CD4-positive, alpha-beta memory T cell (primary cell): ENCODE measurements around the gene RNU6-9. TPM values are rescaled to one million over a fixed set of nuclear protein-coding genes. Genes with fewer than 3 reads are reported as not detected.

Experiments
- CTCF ChIA-PET: fragments of 350-600 bp; sonication (Branson Sonifier 250); formaldehyde crosslinking; loops from one replicate; lab custom pipeline; 2021; ENCODE audit warnings: inconsistent platforms; ENCODE audit not compliant: partially characterized antibody; lab: Charles Lee
- POLR2A ChIA-PET: fragments of 350-600 bp; sonication (Branson Sonifier 250); formaldehyde crosslinking; loops from one replicate; lab custom pipeline; 2021; ENCODE audit not compliant: partially characterized antibody; lab: Charles Lee
- DNase-seq, 5 donors: peaks; one replicate each; pipeline versions ENCODE4 v3.0.0 to v3.0.0-alpha.2; 2020 to 2022; ENCODE audit warnings: mixed read lengths in 1 of 5
- H3K27ac ChIP-seq: one replicate; pipeline ENCODE4 v1.7.0; 2013; ENCODE audit warnings: low read depth, low read length
- H3K27me3 ChIP-seq: 2 replicates; pipeline ENCODE4 v1.7.0; 2013; ENCODE audit warnings: mild to moderate bottlenecking, low read length, moderate library complexity; ENCODE audit not compliant: insufficient read depth
- H3K36me3 ChIP-seq: 2 replicates; pipeline ENCODE4 v1.7.0; 2013; ENCODE audit warnings: mild to moderate bottlenecking, low read length, moderate library complexity; ENCODE audit not compliant: insufficient read depth
- H3K4me1 ChIP-seq: 2 replicates; pipeline ENCODE4 v1.7.0; 2013; ENCODE audit warnings: mild to moderate bottlenecking, low read length, moderate library complexity; ENCODE audit not compliant: insufficient read depth
- H3K4me3 ChIP-seq, 2 donors: one replicate each; pipeline ENCODE4 v1.7.0; 2013; ENCODE audit warnings: low read length in 2 of 2, mild to moderate bottlenecking in 1 of 2
- H3K9me3 ChIP-seq, 2 donors: one replicate each; pipeline ENCODE4 v1.7.0; 2013; ENCODE audit warnings: low read length in 2 of 2, control low read depth in 1 of 2; ENCODE audit not compliant: control insufficient read depth in 1 of 2
- H3K27ac Mint-ChIP-seq, 7 donors: one replicate each; pipeline ENCODE4 v1.8.0; 2020 to 2021; ENCODE audit warnings: mixed read lengths in 7 of 7, mild to moderate bottlenecking in 6 of 7, inconsistent platforms in 3 of 7, moderate library complexity in 3 of 7
- H3K27me3 Mint-ChIP-seq, 2 donors: one replicate each; pipeline ENCODE4 v1.8.0; 2020 to 2021; ENCODE audit warnings: mixed read lengths in 2 of 2
- H3K36me3 Mint-ChIP-seq, 2 donors: one replicate each; pipeline ENCODE4 v1.8.0; 2020 to 2021; ENCODE audit warnings: mixed read lengths in 2 of 2, inconsistent platforms in 1 of 2, mild to moderate bottlenecking in 1 of 2
- H3K4me1 Mint-ChIP-seq, 4 donors: one replicate each; pipeline ENCODE4 v1.8.0; 2020 to 2021; ENCODE audit warnings: mixed read lengths in 4 of 4, mild to moderate bottlenecking in 1 of 4
- H3K4me3 Mint-ChIP-seq, 8 donors: one replicate each; pipeline ENCODE4 v1.8.0; 2020 to 2021; ENCODE audit warnings: mixed read lengths in 8 of 8, mild to moderate bottlenecking in 7 of 8, moderate library complexity in 6 of 8, inconsistent platforms in 3 of 8
- H3K9me3 Mint-ChIP-seq, 8 donors: one replicate each; pipeline ENCODE4 v1.8.0; 2020 to 2021; ENCODE audit warnings: mixed read lengths in 8 of 8, mild to moderate bottlenecking in 5 of 8, inconsistent platforms in 3 of 8, moderate library complexity in 1 of 8
- intact Hi-C: fragments of 100-400 bp; cut with micrococcal nuclease; formaldehyde crosslinking; loops from one replicate; pipeline ENCODE4 v1.15.1; 2023
- polyA plus RNA-seq, 2 donors: library from polyadenylated mRNA; unstranded; fragments of 300-500 nt; fragmentation: Illumina TruSeq; gene quantifications; one replicate each; pipeline ENCODE4 v1.2.3, GENCODE V29; 2021
- total RNA-seq, 2 experiments: library from RNA; stranded (reverse); gene quantifications; one replicate each; pipeline ENCODE4 v1.2.3, GENCODE V29; 2021

Gene RNU6-9
- total and polyA plus RNA-seq, 4 experiments from 2014 or later = not detected

DNA sequence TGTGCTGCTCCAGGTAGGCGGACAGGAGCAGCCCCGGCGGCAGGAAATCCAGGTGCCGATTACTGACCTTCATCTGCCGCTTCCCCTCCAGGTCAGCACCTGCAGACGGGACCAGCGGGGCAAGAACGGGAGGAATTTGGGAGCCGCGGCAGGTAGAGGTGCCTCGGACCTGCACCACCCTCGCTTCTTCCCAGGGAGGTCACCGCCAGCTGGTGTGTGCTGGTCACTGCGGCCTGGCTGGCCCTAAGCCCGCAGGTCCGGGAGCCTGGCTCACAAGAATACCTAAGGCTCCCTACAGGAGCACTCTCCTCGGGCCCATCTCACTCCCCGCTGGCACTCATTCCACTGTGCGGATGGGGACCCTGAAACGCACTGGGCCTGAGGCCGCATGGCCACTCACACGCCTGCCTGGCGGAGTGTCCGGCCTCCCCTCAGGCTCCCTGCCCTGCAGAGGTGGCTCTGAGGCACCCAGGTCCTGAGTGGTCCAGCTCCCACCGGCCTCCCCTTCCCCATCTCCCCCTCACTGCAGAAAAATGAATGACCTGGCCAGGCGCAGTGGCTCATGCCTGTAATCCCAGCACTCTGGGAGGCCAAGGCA lies 4.3 kb downstream of the RNU6-9 start:
- Histone ChIP-seq H3K9me3 (no peaks in the 10 kb centered on the region), H3K4me1 (peaks cover 26% of the 10 kb centered on the region), H3K27ac (no peak overlapping the region), H3K4me3 (no peak overlapping the region), H3K36me3 (peaks cover 26% of the 10 kb centered on the region), H3K27me3 (no peaks in the 10 kb centered on the region)
- DNase-seq = no peak
- intact Hi-C loops = no loop called here
- Mint-ChIP-seq H3K27ac (no peak overlapping the region), H3K4me1 (peaks cover 7 to 31% (median 10%) of the 10 kb centered on the region in 4 donors), H3K4me3 (no peak overlapping the region), H3K27me3 (peaks cover 0 to 3% of the 10 kb centered on the region in 2 donors), H3K36me3 (peaks cover 5 to 21% of the 10 kb centered on the region in 2 donors), H3K9me3 (peaks cover 0 to 7% (median 0%) of the 10 kb centered on the region in 8 donors)
- CTCF ChIA-PET = interaction anchor here (0.9 to 1.6 kb wide), 3 partner anchors 9 to 34 kb away, joined by 4 to 5 read pairs (median 4); no protein-coding TSS in a partner anchor
- POLR2A ChIA-PET = interaction anchor here (6.3 to 8.9 kb wide), 2 partner anchors 10 to 19 kb away, joined by 47 to 252 read pairs; no protein-coding TSS in a partner anchor

GRCh38 chr19:898663-899062 lies 5.4 kb downstream of the RNU6-9 start:
- intact Hi-C loops = no loop called here
- Mint-ChIP-seq H3K27me3 (no peaks in the 10 kb centered on the region), H3K9me3 (peaks cover 0 to 1% (median 0%) of the 10 kb centered on the region in 8 donors), H3K4me1 (peaks cover 0 to 29% (median 5%) of the 10 kb centered on the region in 4 donors), H3K27ac (peak overlapping the region in 3 of 7 donors; percentile 51 to 68 (median 53)), H3K4me3 (no peak overlapping the region), H3K36me3 (peaks cover 5 to 16% of the 10 kb centered on the region in 2 donors)
- H3K36me3 ChIP-seq = peaks cover 26% of the 10 kb centered on the region
- CTCF ChIA-PET = interaction anchor here (0.9 kb wide), 3 partner anchors 9 to 43 kb away, joined by 3 to 5 read pairs (median 4); no protein-coding TSS in a partner anchor
- POLR2A ChIA-PET = interaction anchor here (0.9 to 8.9 kb wide), 5 partner anchors 9 to 374 kb away, joined by 3 to 252 read pairs (median 7); no protein-coding TSS in a partner anchor
- H3K27me3 ChIP-seq = no peaks in the 10 kb centered on the region
- H3K4me1 ChIP-seq = peaks cover 21% of the 10 kb centered on the region
- H3K9me3 ChIP-seq = no peaks in the 10 kb centered on the region
- DNase-seq = peak in 3 of 5 donors; percentile 28 to 55 (median 38)
- H3K27ac ChIP-seq = no peak overlapping the region
- H3K4me3 ChIP-seq = no peak overlapping the region

DNA sequence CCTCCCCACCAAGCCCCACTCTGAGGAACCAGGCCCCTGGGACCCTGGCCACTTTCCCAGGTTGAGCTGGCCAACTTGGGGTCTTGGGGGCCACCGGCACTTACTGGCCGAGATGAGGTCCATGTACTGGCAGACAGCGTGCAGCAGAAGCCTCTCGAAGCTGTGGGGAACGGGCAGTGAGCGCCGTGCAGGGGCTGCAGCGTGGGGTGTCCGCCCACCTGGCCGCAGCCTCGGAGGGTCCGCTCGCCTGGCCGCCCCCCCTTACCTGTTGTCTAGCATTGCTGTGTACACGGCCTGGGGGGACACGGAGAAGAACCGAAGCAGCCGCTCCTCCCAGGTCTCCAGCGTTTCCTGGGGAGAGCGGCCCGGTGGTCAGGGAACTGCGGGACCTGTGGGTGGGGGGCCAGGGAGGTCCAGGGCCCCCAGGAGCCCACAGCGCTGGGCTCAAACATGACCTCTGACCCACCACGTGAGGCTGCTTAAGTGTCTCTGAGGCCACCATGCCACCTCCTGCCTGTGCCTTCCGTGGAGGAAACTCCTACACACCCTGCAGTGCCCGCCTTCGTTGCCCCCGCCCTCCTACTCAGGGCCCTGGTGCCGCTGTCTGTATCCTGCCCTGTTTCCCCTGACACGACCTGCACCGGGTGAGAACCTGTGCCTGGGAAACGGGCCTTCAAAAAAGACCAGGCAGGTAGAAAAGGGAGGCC lies 6.2 kb downstream of the RNU6-9 start:
- DNase-seq = no peak
- intact Hi-C loops = no loop called here
- POLR2A ChIA-PET = interaction anchor here (1.4 to 8.9 kb wide), 3 partner anchors 8 to 36 kb away, joined by 3 to 252 read pairs (median 7); no protein-coding TSS in a partner anchor
- Histone ChIP-seq H3K4me3 (no peak overlapping the region), H3K9me3 (no peaks in the 10 kb centered on the region), H3K4me1 (peaks cover 21% of the 10 kb centered on the region), H3K36me3 (peaks cover 30% of the 10 kb centered on the region), H3K27ac (no peak overlapping the region), H3K27me3 (no peaks in the 10 kb centered on the region)
- Mint-ChIP-seq H3K36me3 (peaks cover 5 to 19% of the 10 kb centered on the region in 2 donors), H3K27ac (peak overlapping the region in 3 of 7 donors; percentile 25 to 80 (median 52)), H3K4me1 (peaks cover 3 to 27% (median 8%) of the 10 kb centered on the region in 4 donors), H3K27me3 (no peaks in the 10 kb centered on the region), H3K9me3 (peaks cover 0 to 1% (median 0%) of the 10 kb centered on the region in 8 donors), H3K4me3 (no peak overlapping the region)
- CTCF ChIA-PET = no interaction called here

- H3K27ac Mint-ChIP-seq = peak overlapping the region in 3 of 7 donors; percentile 78 to 80 (median 78)
- no peak overlapping the region for H3K27ac ChIP-seq
- peaks cover 5 to 19% of the 10 kb centered on the region in 2 donors for H3K36me3 Mint-ChIP-seq
Observed at GRCh38 chr19:900043-900301, 6.7 kb downstream of the RNU6-9 start.

DNA sequence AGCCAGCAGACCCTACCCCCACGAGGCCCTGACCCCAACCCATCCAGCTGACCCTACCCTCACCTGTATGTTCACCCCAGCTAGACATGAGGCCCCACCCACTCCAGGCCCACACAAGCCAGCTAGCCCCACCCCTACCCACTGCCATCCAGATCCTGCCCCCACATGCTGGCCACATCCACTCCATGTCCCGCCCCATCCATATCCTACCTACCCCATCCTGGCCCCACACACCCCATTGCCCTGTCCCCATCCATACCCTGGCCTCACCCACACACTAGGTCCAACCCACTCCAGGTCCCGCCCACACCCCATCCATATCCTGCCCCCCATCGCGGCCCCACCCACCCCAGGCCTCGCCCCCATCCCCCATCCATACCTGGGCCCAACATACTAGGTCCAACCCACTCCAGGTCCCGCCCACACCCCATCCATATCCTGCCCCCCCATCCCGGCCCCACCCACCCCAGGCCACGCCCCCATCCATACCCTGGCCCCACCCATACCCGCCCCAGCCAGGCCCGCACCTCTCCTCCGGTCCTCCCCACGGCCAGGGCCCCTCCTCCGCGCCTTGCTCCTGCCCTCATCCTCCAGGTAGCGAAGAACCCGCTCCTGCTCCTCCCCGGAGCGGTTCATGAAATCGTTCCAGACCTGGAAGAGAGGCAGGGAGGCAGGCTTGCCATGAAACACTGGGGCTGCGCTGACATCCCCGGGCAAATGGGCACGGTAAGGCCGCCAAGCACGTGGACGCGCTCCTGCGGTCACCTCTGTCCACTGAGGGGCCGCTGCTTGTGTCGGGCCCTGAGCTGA lies 7.2 kb downstream of the RNU6-9 start:
- Histone ChIP-seq H3K27me3 (no peaks in the 10 kb centered on the region), H3K4me1 (peaks cover 25% of the 10 kb centered on the region), H3K27ac (no peak overlapping the region), H3K9me3 (no peaks in the 10 kb centered on the region), H3K4me3 (no peak overlapping the region), H3K36me3 (peaks cover 31% of the 10 kb centered on the region)
- no peaks in the 10 kb centered on the region for H3K27me3 Mint-ChIP-seq
- peak; percentile 42 to 72 (median 48) for DNase-seq
- peaks cover 5 to 19% of the 10 kb centered on the region in 2 donors for H3K36me3 Mint-ChIP-seq
- CTCF ChIA-PET = no interaction called here
- POLR2A ChIA-PET = interaction anchor here (8.9 kb wide), 1 partner anchor 7 kb away, joined by 252 read pairs; no protein-coding TSS in a partner anchor
- no peak overlapping the region for H3K4me3 Mint-ChIP-seq
- peak overlapping the region in 5 of 7 donors; percentile 19 to 80 (median 78) for H3K27ac Mint-ChIP-seq
- peaks cover 0 to 1% (median 0%) of the 10 kb centered on the region in 8 donors for H3K9me3 Mint-ChIP-seq
- intact Hi-C loops = no loop called here
- H3K4me1 Mint-ChIP-seq = peaks cover 1 to 35% (median 9%) of the 10 kb centered on the region in 4 donors

More at GRCh38 chr19:900043-900301, 6.7 kb downstream of the RNU6-9 start:
- Mint-ChIP-seq H3K4me3 (no peak overlapping the region), H3K27me3 (no peaks in the 10 kb centered on the region), H3K9me3 (peaks cover 0 to 1% (median 0%) of the 10 kb centered on the region in 8 donors), H3K4me1 (peaks cover 3 to 30% (median 10%) of the 10 kb centered on the region in 4 donors)
- Histone ChIP-seq H3K36me3 (peaks cover 31% of the 10 kb centered on the region), H3K9me3 (no peaks in the 10 kb centered on the region), H3K27me3 (no peaks in the 10 kb centered on the region), H3K4me1 (peaks cover 23% of the 10 kb centered on the region), H3K4me3 (no peak overlapping the region)
- CTCF ChIA-PET = no interaction called here
- intact Hi-C loops = no loop called here
- POLR2A ChIA-PET = interaction anchor here (8.9 kb wide), 1 partner anchor 8 kb away, joined by 252 read pairs; no protein-coding TSS in a partner anchor
- no peak for DNase-seq

DNA sequence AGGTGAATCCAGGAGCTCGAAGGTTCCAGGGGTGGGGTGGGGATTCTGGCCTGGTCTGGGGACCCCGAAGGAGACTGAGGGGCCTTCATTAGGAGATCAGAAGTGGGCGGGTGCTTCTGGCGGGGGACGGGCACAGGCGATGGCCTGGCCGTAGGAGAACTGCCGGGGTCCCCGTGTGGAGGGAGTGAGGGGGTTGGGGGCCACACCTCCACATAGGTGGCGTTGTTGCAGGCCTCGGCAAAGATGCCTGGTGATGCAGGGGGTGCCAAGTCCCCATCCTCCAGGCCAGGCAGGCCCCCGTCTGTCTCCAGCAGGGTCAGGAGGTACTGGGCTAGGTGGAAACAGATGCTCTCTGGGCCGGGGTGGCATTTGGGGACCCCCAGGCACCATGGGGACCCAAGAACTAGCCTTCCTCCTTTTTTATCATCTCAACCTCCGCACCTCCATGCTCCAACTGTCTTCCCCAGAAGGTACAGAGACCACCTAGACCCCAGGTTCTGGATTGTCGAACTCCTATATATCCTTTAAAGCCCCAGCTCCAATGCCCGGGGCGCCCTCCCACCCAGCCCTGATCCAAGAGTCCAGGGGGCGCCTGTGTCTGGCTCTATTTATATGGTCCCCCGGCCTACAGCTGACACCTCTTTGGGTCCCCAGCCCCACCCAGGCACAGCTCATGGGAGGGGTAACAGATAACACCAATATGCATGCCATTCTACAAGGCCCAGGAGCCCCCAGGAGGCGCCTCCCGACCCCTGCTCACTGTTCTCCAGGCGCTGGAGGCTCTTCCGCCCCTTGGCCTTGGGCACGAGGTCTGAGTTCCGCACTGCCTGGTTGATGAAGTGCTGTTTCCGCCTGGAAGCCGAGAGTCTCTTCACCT lies 8.2 kb downstream of the RNU6-9 start:
- Mint-ChIP-seq H3K9me3 (peaks cover 0 to 1% (median 0%) of the 10 kb centered on the region in 8 donors), H3K36me3 (peaks cover 6 to 19% of the 10 kb centered on the region in 2 donors), H3K4me1 (peaks cover 2 to 37% (median 12%) of the 10 kb centered on the region in 4 donors), H3K27me3 (no peaks in the 10 kb centered on the region), H3K27ac (peak overlapping the region in 3 of 7 donors; percentile 29 to 62 (median 57)), H3K4me3 (no peak overlapping the region)
- no peak overlapping the region for H3K4me3 ChIP-seq
- no peaks in the 10 kb centered on the region for H3K27me3 ChIP-seq
- H3K36me3 ChIP-seq = peaks cover 31% of the 10 kb centered on the region
- no peak for DNase-seq
- no peaks in the 10 kb centered on the region for H3K9me3 ChIP-seq
- CTCF ChIA-PET = interaction anchor here (0.6 to 1.1 kb wide), 2 partner anchors 13 to 38 kb away, joined by 3 to 4 read pairs; no protein-coding TSS in a partner anchor
- H3K4me1 ChIP-seq = peaks cover 34% of the 10 kb centered on the region
- POLR2A ChIA-PET = interaction anchor here (2.9 kb wide), 1 partner anchor 8 kb away, joined by 29 read pairs; the partner anchor contains the start of genes MED16 and RNU6-9
- no peak overlapping the region for H3K27ac ChIP-seq
- intact Hi-C loops = no loop called here
